ENCODE results near the gene WNK2. TPM values are rescaled to one million over a fixed set of nuclear protein-coding genes. Genes with fewer than 3 reads are reported as not detected.

Gene WNK2
- total RNA-seq, 4 donors from 2014 or later = 6.2 to 31.9 (median 18.9) TPM

GRCh38 chr9:93315118-93315517 is 131.2 kb downstream of the WNK2 start:
- H3K27me3 ChIP-seq = peaks cover 0 to 5% of the 10 kb centered on the region in 2 donors
- no peaks in the 10 kb centered on the region for H3K36me3 ChIP-seq
- H3K4me3 ChIP-seq = no peak overlapping the region
- intact Hi-C loops (cut with DNase I; ENCODE audit: low total_unique reads) = no loop called here
- no peaks in the 10 kb centered on the region for H3K9me3 ChIP-seq
- H3K27ac ChIP-seq = no peak overlapping the region
- H3K4me1 ChIP-seq = no peaks in the 10 kb centered on the region
- DNase-seq = no peak
- no peak for TF ChIP-seq CTCF (IDR thresholded peaks at IDR 0.05)
- no peak for TF ChIP-seq POLR2A (IDR thresholded peaks at IDR 0.05)

GRCh38 chr9:93315960-93316359 is 132.0 kb downstream of the WNK2 start:
- Histone ChIP-seq H3K4me3 (no peak overlapping the region), H3K4me1 (no peaks in the 10 kb centered on the region), H3K27ac (no peak overlapping the region), H3K36me3 (no peaks in the 10 kb centered on the region), H3K27me3 (peaks cover 0 to 5% of the 10 kb centered on the region in 2 donors), H3K9me3 (no peaks in the 10 kb centered on the region)
- TF ChIP-seq CTCF (IDR thresholded peaks at IDR 0.05) (no peak), POLR2A (IDR thresholded peaks at IDR 0.05) (no peak)
- intact Hi-C loops (cut with DNase I; ENCODE audit: low total_unique reads) = no loop called here
- no peak for DNase-seq

GRCh38 chr9:93316726-93317494 is 133.0 kb downstream of the WNK2 start:
- intact Hi-C loops (cut with DNase I; ENCODE audit: low total_unique reads) = no loop called here
- TF ChIP-seq CTCF (IDR thresholded peaks at IDR 0.05) = no peak
- TF ChIP-seq POLR2A (IDR thresholded peaks at IDR 0.05) = no peak
- Histone ChIP-seq H3K9me3 (no peaks in the 10 kb centered on the region), H3K4me1 (no peaks in the 10 kb centered on the region), H3K4me3 (no peak overlapping the region), H3K27ac (no peak overlapping the region), H3K36me3 (no peaks in the 10 kb centered on the region), H3K27me3 (peaks cover 0 to 5% of the 10 kb centered on the region in 2 donors)
- DNase-seq = no peak

- H3K9me3 ChIP-seq = no peaks in the 10 kb centered on the region
- no peaks in the 10 kb centered on the region for H3K36me3 ChIP-seq
- no peaks in the 10 kb centered on the region for H3K4me1 ChIP-seq
- no peak overlapping the region for H3K27ac ChIP-seq
- H3K4me3 ChIP-seq = no peak overlapping the region
- no peak for DNase-seq
- H3K27me3 ChIP-seq = peaks cover 0 to 5% of the 10 kb centered on the region in 2 donors
- intact Hi-C loops (cut with DNase I; ENCODE audit: low total_unique reads) = no loop called here
- no peak for TF ChIP-seq CTCF (IDR thresholded peaks at IDR 0.05)
- TF ChIP-seq POLR2A (IDR thresholded peaks at IDR 0.05) = no peak
Measured at GRCh38 chr9:93317495-93318094, 133.7 kb downstream of the WNK2 start.

GRCh38 chr9:93318480-93318879 is 134.5 kb downstream of the WNK2 start:
- DNase-seq = no peak
- peaks cover 0 to 2% of the 10 kb centered on the region in 2 donors for H3K27me3 ChIP-seq
- no peaks in the 10 kb centered on the region for H3K4me1 ChIP-seq
- no peaks in the 10 kb centered on the region for H3K36me3 ChIP-seq
- intact Hi-C loops (cut with DNase I; ENCODE audit: low total_unique reads) = no loop called here
- TF ChIP-seq POLR2A (IDR thresholded peaks at IDR 0.05) (no peak), CTCF (IDR thresholded peaks at IDR 0.05) (no peak)
- H3K9me3 ChIP-seq = no peaks in the 10 kb centered on the region
- no peak overlapping the region for H3K4me3 ChIP-seq
- H3K27ac ChIP-seq = no peak overlapping the region
